ENCODE results near the gene PASD1.
"Not testable (repeated sequence)": the region's sequence is repeated elsewhere in the genome, so short reads cannot be mapped to it uniquely, and the experiment has no call there.

The PASD1 gene

DNA sequence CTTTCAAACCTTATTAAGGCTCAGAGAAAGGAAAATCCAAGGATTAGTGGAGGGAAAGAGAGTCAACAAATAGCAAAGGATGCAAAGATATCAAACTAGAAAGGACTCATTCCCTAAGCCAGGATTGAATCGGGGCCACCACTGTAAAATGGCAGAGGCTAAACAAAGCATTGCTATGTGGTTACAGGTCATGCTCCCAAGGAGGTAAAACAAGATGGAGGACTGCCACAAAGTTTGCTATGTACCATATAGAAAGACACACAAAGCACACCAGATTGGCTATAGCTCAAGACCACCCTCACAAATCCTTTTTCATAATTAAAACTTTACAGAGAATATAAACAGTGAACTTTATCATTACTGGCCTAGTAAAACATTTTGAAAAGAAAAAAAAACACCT lies 25.9 kb upstream of the PASD1 start:
- no peak for DNase-seq (ENCODE audit: low read depth)
- TF ChIP-seq, protein P1, sequence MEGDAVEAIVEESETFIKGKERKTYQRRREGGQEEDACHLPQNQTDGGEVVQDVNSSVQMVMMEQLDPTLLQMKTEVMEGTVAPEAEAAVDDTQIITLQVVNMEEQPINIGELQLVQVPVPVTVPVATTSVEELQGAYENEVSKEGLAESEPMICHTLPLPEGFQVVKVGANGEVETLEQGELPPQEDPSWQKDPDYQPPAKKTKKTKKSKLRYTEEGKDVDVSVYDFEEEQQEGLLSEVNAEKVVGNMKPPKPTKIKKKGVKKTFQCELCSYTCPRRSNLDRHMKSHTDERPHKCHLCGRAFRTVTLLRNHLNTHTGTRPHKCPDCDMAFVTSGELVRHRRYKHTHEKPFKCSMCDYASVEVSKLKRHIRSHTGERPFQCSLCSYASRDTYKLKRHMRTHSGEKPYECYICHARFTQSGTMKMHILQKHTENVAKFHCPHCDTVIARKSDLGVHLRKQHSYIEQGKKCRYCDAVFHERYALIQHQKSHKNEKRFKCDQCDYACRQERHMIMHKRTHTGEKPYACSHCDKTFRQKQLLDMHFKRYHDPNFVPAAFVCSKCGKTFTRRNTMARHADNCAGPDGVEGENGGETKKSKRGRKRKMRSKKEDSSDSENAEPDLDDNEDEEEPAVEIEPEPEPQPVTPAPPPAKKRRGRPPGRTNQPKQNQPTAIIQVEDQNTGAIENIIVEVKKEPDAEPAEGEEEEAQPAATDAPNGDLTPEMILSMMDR (IDR thresholded peaks at IDR 0.05; ENCODE audit: insufficient read depth, low read depth, low read length, missing control alignments) = no peak
- no peak overlapping the region for H3K4me3 ChIP-seq (ENCODE audit: low read length)

DNA sequence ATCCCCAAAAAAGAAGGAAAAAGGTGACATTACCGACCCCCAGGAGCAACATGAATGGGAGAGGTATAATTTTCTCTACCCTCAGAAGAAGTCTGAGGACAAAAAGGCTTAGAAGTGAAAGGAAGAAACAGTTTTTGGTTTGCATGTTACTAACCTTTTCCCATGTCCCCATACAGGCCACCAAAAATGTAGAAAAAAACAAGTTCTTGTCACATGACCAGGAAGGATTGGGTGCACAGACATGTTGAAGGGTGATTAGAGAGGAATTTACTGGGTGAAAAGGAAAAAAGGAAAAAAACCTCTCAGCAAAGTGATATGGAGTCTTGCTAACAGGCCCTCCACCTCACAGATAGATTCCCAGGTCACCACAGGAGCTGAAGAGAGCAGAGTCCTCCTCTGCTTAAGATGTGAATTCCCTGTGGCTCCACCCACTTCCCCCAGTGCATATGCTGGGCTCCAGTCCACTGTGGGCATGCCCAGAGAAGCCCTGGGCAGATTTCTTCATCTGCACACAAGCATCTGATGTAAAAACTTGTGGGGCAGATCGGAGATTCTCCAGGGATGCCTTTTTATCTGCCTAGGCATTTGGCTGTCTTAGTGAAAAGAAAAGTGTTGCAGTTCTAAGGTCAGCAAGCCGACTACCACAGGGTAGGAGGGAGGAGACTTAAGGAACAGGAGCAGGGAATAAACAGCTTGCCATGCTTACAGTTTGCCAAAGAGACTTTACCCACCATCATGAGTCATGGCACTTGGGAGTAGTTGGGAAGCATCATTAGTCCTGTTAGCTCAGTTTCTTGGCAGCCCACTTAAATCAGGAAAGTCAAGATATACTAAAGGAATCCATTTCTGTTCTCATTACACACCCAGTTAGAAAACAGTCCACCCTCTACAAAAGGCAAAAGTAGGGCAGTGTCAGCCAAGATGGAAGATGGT lies 25.0 kb upstream of the PASD1 start:
- peak; percentile 35 for DNase-seq (ENCODE audit: low read depth)
- H3K4me3 ChIP-seq (ENCODE audit: low read length) = no peak overlapping the region
- TF ChIP-seq, protein P1 (IDR thresholded peaks at IDR 0.05; ENCODE audit: insufficient read depth, low read depth, low read length, missing control alignments) = no peak

DNA sequence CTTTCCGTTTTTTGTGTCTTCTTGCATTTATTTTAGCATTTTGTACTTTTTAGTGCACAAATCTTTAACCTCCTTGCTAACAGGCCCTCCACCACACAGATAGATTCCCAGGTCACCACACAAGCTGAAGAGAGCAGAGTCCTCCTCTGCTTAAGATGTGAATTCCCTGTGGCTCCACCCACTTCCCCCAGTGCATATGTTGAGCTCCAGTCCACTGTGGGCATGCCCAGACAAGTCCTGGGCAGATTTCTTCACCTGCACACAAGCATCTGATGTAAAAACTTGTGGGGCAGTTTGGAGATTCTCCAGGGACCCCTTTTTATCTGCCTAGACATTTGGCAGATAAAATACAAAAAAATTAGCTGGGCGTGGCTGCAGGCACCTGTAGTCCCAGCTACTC lies 19.8 kb upstream of the PASD1 start:
- TF ChIP-seq, protein P1 (IDR thresholded peaks at IDR 0.05; ENCODE audit: insufficient read depth, low read depth, low read length, missing control alignments) = no peak
- no peak overlapping the region for H3K4me3 ChIP-seq (ENCODE audit: low read length)
- DNase-seq (ENCODE audit: low read depth) = peak; percentile 74

DNA sequence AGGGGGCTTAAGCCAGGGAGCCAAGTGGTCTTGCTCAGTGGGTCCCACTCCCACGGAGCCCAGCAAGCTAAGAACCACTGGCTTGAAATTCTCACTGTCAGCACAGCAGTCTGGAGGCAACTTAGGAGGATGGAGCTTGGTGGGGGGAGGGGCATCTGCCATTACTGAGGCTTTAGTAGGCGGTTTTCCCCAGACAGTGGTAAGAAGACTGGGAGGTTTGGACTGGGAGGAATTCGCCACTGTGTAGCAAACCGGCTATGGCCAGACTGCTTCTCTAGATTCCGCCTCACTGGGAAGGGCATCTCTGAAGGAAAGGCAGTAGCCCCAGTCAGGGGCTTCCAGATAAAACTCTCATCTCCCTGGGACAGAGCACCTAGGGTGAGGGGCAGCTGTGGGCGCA lies 17.2 kb upstream of the PASD1 start:
- H3K4me3 ChIP-seq (ENCODE audit: low read length); DNase-seq (ENCODE audit: low read depth): not testable (repeated sequence)

DNA sequence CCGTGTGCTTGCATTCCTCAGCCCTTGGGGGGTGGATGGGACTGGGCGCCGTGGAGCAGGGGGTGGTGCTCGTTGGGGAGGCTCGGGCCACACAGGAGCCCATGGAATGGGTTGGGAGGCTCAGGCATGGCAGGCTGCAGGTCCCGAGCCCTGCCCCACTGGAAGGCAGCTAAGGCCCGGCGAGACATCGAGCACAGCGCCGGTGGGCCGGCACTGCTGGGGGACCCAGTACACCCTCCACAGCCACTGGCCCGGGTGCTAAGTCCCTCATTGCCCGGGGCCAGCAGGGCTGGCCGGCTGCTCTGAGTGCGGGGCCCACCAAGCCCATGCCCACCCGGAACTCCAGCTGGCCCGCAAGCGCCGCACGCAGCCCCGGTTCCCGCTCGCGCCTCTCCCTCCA lies 12.3 kb upstream of the PASD1 start:
- not testable (repeated sequence) for DNase-seq (ENCODE audit: low read depth); H3K4me3 ChIP-seq (ENCODE audit: low read length)

DNA sequence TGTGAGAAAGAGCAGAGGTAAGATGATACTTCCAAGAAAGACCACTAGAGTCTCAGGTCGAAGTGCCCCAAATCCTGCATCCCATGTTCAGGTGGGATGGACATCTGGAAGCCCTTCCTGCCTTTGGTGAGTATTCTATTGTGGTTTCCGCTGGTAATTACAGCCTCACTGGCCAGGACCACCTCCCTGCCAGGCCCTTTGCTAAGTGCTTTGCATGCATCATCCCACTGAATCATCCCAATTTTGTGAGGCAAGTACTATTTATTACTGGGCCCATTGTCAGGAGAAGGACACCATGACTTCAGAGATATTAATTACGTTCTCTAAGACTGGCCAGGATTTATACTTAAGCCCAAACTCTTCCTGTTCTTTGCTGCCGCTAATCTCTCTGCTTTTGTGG lies 10.7 kb upstream of the PASD1 start:
- DNase-seq (ENCODE audit: low read depth) = no peak
- no peak overlapping the region for H3K4me3 ChIP-seq (ENCODE audit: low read length)
- TF ChIP-seq, protein P1 (IDR thresholded peaks at IDR 0.05; ENCODE audit: insufficient read depth, low read depth, low read length, missing control alignments) = no peak

DNA sequence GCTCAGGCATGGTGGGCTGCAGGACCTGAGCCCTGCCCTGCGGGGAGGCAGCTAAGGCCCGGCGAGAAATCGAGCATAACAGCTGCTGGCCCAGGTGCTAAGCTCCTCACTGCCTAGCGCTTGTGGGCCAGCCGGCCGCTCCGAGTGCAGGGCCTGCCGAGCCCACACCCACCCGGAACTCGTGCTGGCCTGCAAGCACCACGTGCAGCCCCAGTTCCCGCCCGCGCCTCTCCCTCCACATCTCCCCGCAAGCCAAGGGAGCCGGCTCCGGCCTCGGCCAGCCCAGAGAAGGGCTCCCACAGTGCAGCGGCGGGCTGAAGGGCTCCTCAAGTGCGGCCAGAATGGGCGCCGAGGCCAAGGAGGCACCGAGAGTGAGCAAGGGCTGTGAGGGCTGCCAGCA lies 8.2 kb upstream of the PASD1 start:
- not testable (repeated sequence) for H3K4me3 ChIP-seq (ENCODE audit: low read length); DNase-seq (ENCODE audit: low read depth)

DNA sequence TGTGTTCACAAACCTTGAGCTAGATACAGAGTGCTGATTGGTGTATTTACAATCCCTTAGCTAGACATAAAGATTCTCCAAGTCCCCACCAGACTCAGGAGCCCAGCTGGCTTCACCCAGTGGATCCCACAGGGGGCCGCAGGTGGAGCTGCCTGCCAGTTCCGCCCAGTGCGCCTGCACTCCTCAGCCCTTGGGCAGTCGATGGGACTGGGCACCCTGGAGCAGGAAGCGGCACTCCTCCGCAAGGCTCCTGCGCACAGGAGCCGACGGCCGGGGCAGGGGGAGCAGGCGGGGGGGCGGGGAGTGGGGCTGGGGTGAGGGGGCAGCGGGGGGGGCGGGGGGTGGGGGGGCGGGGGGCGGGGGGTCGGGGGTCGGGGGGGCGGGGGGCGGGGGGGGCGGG lies 990 bp upstream of the PASD1 start:
- not testable (repeated sequence) for DNase-seq (ENCODE audit: low read depth); H3K4me3 ChIP-seq (ENCODE audit: low read length)

DNA sequence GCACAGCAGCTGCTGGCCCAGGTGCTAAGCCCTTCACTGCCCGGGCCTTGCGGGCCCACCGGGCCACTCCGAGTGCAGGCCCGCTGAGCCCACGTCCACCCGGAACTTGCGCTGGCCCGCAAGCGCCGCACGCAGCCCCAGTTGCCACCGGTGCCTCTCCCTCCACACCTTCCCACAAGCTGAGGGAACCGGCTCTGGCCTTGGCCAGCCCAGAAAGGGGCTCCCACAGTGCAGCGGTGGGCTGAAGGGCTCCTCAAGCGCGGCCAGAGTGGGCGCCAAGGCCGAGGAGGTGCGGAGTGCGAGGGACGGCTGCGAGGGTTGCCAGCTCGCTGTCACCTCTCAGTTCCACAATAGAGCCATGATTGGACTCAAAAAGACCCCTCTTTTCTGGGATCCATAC lies 472 bp upstream of the PASD1 start:
- H3K4me3 ChIP-seq (ENCODE audit: low read length); DNase-seq (ENCODE audit: low read depth): not testable (repeated sequence)

DNA sequence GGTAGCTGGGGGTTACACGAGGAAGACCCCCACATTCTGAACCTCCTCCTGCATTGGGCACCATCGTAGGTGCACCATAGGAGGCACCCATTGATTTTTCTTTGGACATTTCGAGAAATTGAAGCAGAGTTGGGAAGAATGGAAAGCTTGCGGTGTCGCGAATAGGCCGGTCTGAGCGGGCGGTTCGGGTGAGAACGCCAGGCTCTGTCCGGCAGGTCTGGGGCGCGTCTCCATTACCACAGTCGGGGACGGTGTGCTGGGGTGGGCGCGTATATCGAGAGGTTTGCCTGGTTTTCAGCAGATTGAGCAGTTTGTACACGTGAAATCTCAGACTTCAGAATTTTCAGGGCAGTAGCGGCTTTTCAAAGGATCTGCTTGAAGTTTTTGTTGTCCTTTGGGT lies 560 bp downstream of the PASD1 start:
- no peak for DNase-seq (ENCODE audit: low read depth)
- H3K4me3 ChIP-seq (ENCODE audit: low read length) = no peak overlapping the region
- TF ChIP-seq, protein P1 (IDR thresholded peaks at IDR 0.05; ENCODE audit: insufficient read depth, low read depth, low read length, missing control alignments) = no peak

DNA sequence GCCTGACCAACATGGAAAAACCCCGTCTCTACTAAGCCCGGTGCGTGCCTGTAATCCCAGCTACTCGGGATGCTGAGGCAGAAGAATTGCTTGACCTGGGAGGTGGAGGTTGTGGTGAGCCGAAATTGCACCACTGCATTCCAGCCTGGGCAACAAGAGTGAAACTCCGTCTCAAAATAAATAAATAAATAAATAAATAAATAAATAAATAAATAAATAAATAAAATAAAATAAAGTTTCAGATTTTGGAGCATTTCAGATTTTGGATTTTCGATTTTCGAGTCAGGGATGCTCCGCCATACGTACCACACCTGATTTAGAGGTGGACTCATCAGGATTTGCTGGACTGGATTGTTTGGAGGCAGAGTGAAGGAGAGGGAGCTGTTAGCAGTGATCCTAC lies 3.4 kb downstream of the PASD1 start:
- not testable (repeated sequence) for H3K4me3 ChIP-seq (ENCODE audit: low read length); DNase-seq (ENCODE audit: low read depth)

All from epithelial cell of esophagus (primary cell).